ENCODE results near the gene CHN1. TPM values are rescaled to one million over a fixed set of nuclear protein-coding genes. Genes with fewer than 3 reads are reported as not detected.

CHN1 gene
- total RNA-seq, 1 donor from 2014 or later, result 26.3 TPM

- no peak for TF ChIP-seq CTCF (IDR thresholded peaks at IDR 0.05; ENCODE audit: unreplicated experiment)
- H3K27me3 Mint-ChIP-seq (ENCODE audit: unreplicated experiment), result no peaks in the 10 kb centered on the region
- H3K9me3 Mint-ChIP-seq (ENCODE audit: unreplicated experiment), result no peaks in the 10 kb centered on the region
- no peaks in the 10 kb centered on the region for H3K36me3 Mint-ChIP-seq (ENCODE audit: low read depth, unreplicated experiment)
- no peak overlapping the region for H3K4me3 Mint-ChIP-seq (ENCODE audit: unreplicated experiment)
- no peak for DNase-seq (ENCODE audit: low spot score)
- no peaks in the 10 kb centered on the region for H3K4me1 Mint-ChIP-seq (ENCODE audit: unreplicated experiment)
- H3K27ac Mint-ChIP-seq (ENCODE audit: unreplicated experiment), result no peak overlapping the region
These were observed 73.5 kb downstream of the CHN1 start for GRCh38 chr2:174931724-174932123.

- no peak overlapping the region for H3K27ac Mint-ChIP-seq (ENCODE audit: unreplicated experiment)
- DNase-seq (ENCODE audit: low spot score), result no peak
- H3K4me3 Mint-ChIP-seq (ENCODE audit: unreplicated experiment), result no peak overlapping the region
- peaks cover 4% of the 10 kb centered on the region for H3K36me3 Mint-ChIP-seq (ENCODE audit: low read depth, unreplicated experiment)
- no peaks in the 10 kb centered on the region for H3K4me1 Mint-ChIP-seq (ENCODE audit: unreplicated experiment)
- no peaks in the 10 kb centered on the region for H3K9me3 Mint-ChIP-seq (ENCODE audit: unreplicated experiment)
- no peaks in the 10 kb centered on the region for H3K27me3 Mint-ChIP-seq (ENCODE audit: unreplicated experiment)
- TF ChIP-seq CTCF (IDR thresholded peaks at IDR 0.05; ENCODE audit: unreplicated experiment), result no peak
These were observed 75.4 kb downstream of the CHN1 start for GRCh38 chr2:174929786-174930185.

GRCh38 chr2:174925046-174925784 is 80.0 kb downstream of the CHN1 start:
- Mint-ChIP-seq H3K4me3 (ENCODE audit: unreplicated experiment) (no peak overlapping the region), H3K27ac (ENCODE audit: unreplicated experiment) (peak overlapping the region; percentile 31), H3K9me3 (ENCODE audit: unreplicated experiment) (no peaks in the 10 kb centered on the region), H3K27me3 (ENCODE audit: unreplicated experiment) (no peaks in the 10 kb centered on the region), H3K4me1 (ENCODE audit: unreplicated experiment) (no peaks in the 10 kb centered on the region), H3K36me3 (ENCODE audit: low read depth, unreplicated experiment) (peaks cover 11% of the 10 kb centered on the region)
- no peak for DNase-seq (ENCODE audit: low spot score)
- no peak for TF ChIP-seq CTCF (IDR thresholded peaks at IDR 0.05; ENCODE audit: unreplicated experiment)

GRCh38 chr2:174924061-174924693 is 81.0 kb downstream of the CHN1 start:
- H3K4me3 Mint-ChIP-seq (ENCODE audit: unreplicated experiment), result no peak overlapping the region
- TF ChIP-seq CTCF (IDR thresholded peaks at IDR 0.05; ENCODE audit: unreplicated experiment), result no peak
- H3K4me1 Mint-ChIP-seq (ENCODE audit: unreplicated experiment), result no peaks in the 10 kb centered on the region
- no peaks in the 10 kb centered on the region for H3K27me3 Mint-ChIP-seq (ENCODE audit: unreplicated experiment)
- no peak for DNase-seq (ENCODE audit: low spot score)
- H3K36me3 Mint-ChIP-seq (ENCODE audit: low read depth, unreplicated experiment), result peaks cover 11% of the 10 kb centered on the region
- H3K9me3 Mint-ChIP-seq (ENCODE audit: unreplicated experiment), result no peaks in the 10 kb centered on the region
- no peak overlapping the region for H3K27ac Mint-ChIP-seq (ENCODE audit: unreplicated experiment)

- Mint-ChIP-seq H3K4me3 (ENCODE audit: unreplicated experiment) (no peak overlapping the region), H3K27ac (ENCODE audit: unreplicated experiment) (no peak overlapping the region), H3K4me1 (ENCODE audit: unreplicated experiment) (peaks cover 2% of the 10 kb centered on the region), H3K9me3 (ENCODE audit: unreplicated experiment) (no peaks in the 10 kb centered on the region), H3K27me3 (ENCODE audit: unreplicated experiment) (no peaks in the 10 kb centered on the region), H3K36me3 (ENCODE audit: low read depth, unreplicated experiment) (peaks cover 10% of the 10 kb centered on the region)
- no peak for DNase-seq (ENCODE audit: low spot score)
- no peak for TF ChIP-seq CTCF (IDR thresholded peaks at IDR 0.05; ENCODE audit: unreplicated experiment)
These were observed 85.1 kb downstream of the CHN1 start for GRCh38 chr2:174919947-174920595.
